Measurements from ENCODE around the gene THRB.

THRB gene

GRCh38 chr3:24145481-24145880, 349.2 kb downstream of the THRB start:
- no peak for DNase-seq (ENCODE audit: low read depth in 2 of 2)

GRCh38 chr3:24142127-24142526, 352.5 kb downstream of the THRB start:
- DNase-seq (ENCODE audit: low read depth in 2 of 2): no peak

- DNase-seq (ENCODE audit: low read depth in 2 of 2): no peak
Measured at GRCh38 chr3:24141548-24141947, 353.1 kb downstream of the THRB start.

GRCh38 chr3:24139463-24140412, 354.9 kb downstream of the THRB start:
- DNase-seq (ENCODE audit: low read depth in 2 of 2): no peak

GRCh38 chr3:24138876-24139256, 355.8 kb downstream of the THRB start:
- no peak for DNase-seq (ENCODE audit: low read depth in 2 of 2)

- DNase-seq (ENCODE audit: low read depth in 2 of 2): no peak
Measured at GRCh38 chr3:24137958-24138875, 356.4 kb downstream of the THRB start.

GRCh38 chr3:24137334-24137733, 357.3 kb downstream of the THRB start:
- DNase-seq (ENCODE audit: low read depth in 2 of 2): no peak

GRCh38 chr3:24136624-24137310, 357.9 kb downstream of the THRB start:
- DNase-seq (ENCODE audit: low read depth in 2 of 2): no peak

- no peak for DNase-seq (ENCODE audit: low read depth in 2 of 2)
Measured at GRCh38 chr3:24135280-24135679, 359.4 kb downstream of the THRB start.

GRCh38 chr3:24133942-24134341, 360.7 kb downstream of the THRB start:
- DNase-seq (ENCODE audit: low read depth in 2 of 2): no peak

GRCh38 chr3:24133436-24133835, 361.2 kb downstream of the THRB start:
- no peak for DNase-seq (ENCODE audit: low read depth in 2 of 2)

- no peak for DNase-seq (ENCODE audit: low read depth in 2 of 2)
Measured at GRCh38 chr3:24129549-24129948, 365.1 kb downstream of the THRB start.

- DNase-seq (ENCODE audit: low read depth in 2 of 2): no peak
Measured at GRCh38 chr3:24128199-24129005, 366.2 kb downstream of the THRB start.

- no peak for DNase-seq (ENCODE audit: low read depth in 2 of 2)
Measured at GRCh38 chr3:24123596-24123995, 371.1 kb downstream of the THRB start.

- DNase-seq (ENCODE audit: low read depth in 2 of 2): no peak
Measured at GRCh38 chr3:24120434-24120833, 374.2 kb downstream of the THRB start.

- no peak for DNase-seq (ENCODE audit: low read depth in 2 of 2)
Measured at GRCh38 chr3:24119321-24119751, 375.3 kb downstream of the THRB start.

- no peak for DNase-seq (ENCODE audit: low read depth in 2 of 2)
Measured at GRCh38 chr3:24117508-24117907, 377.1 kb downstream of the THRB start.

GRCh38 chr3:24111711-24112110, 382.9 kb downstream of the THRB start:
- DNase-seq (ENCODE audit: low read depth in 2 of 2): no peak

- DNase-seq (ENCODE audit: low read depth in 2 of 2): no peak
Measured at GRCh38 chr3:24110051-24110450, 384.6 kb downstream of the THRB start.

GRCh38 chr3:24101676-24102168, 392.9 kb downstream of the THRB start:
- no peak for DNase-seq (ENCODE audit: low read depth in 2 of 2)

Data from stimulated activated CD8-positive, alpha-beta memory T cell treated with anti-CD3 and anti-CD28 coated beads, Interleukin-2, amount 100 ng/mL, for 1 hour (primary cell).